Smooth muscle cell (in vitro differentiated cells): ENCODE measurements around the gene BTLA. TPM values are rescaled to one million over a fixed set of nuclear protein-coding genes. Genes with fewer than 3 reads are reported as not detected.
"Not testable (repeated sequence)": the region's sequence is repeated elsewhere in the genome, so short reads cannot be mapped to it uniquely, and the experiment has no call there.

Experiments
- DNase-seq: peaks from one replicate; lab custom pipeline; 2025; ENCODE audit not compliant: unreplicated experiment; lab: John Stamatoyannopoulos, UW
- H2AFZ ChIP-seq: fragments of 200-600 bp; sonication (generic); 2 replicates; pipeline ENCODE4 v1.6.0; 2016; ENCODE audit warnings: antibody characterized with exemption, low read depth, mild to moderate bottlenecking
- H3F3A ChIP-seq: fragments of 200-600 bp; sonication (generic); 2 replicates; pipeline ENCODE4 v1.6.0; 2017; ENCODE audit warnings: antibody characterized with exemption, low read depth
- H3K27ac ChIP-seq: fragments of 200-600 bp; sonication (generic); 2 replicates; pipeline ENCODE4 v1.5.1; 2016; ENCODE audit warnings: low read depth, mild to moderate bottlenecking
- H3K27me3 ChIP-seq: fragments of 200-600 bp; sonication (generic); 2 replicates; pipeline ENCODE4 v1.6.1; 2016; ENCODE audit warnings: low read depth, mild to moderate bottlenecking
- H3K36me3 ChIP-seq: fragments of 200-600 bp; sonication (generic); 2 replicates; pipeline ENCODE4 v1.5.1; 2016; ENCODE audit warnings: low read depth
- H3K4me1 ChIP-seq: fragments of 200-600 bp; sonication (generic); 2 replicates; pipeline ENCODE4 v1.5.1; 2016; ENCODE audit warnings: low read depth
- H3K4me2 ChIP-seq: fragments of 200-600 bp; sonication (generic); 2 replicates; pipeline ENCODE4 v1.6.0; 2016; ENCODE audit warnings: mild to moderate bottlenecking
- H3K4me3 ChIP-seq: fragments of 200-600 bp; sonication (generic); 2 replicates; pipeline ENCODE4 v1.5.1; 2016; ENCODE audit warnings: mild to moderate bottlenecking
- H3K79me2 ChIP-seq: fragments of 200-600 bp; sonication (generic); 2 replicates; pipeline ENCODE4 v1.6.0; 2016; ENCODE audit warnings: low read depth, mild to moderate bottlenecking
- H3K9ac ChIP-seq: fragments of 200-600 bp; sonication (generic); 2 replicates; pipeline ENCODE4 v1.6.0; 2016; ENCODE audit warnings: low read depth
- H3K9me3 ChIP-seq: fragments of 200-600 bp; sonication (generic); replicated peaks from 2 replicates; pipeline ENCODE4 v1.5.1; 2016; ENCODE audit warnings: low read depth
- H4K20me1 ChIP-seq: fragments of 200-600 bp; sonication (generic); 2 replicates; pipeline ENCODE4 v1.6.0; 2016; ENCODE audit warnings: low read depth
- CTCF ChIP-seq: fragments of 200-600 bp; sonication (generic); IDR thresholded peaks from 2 replicates; pipeline ENCODE4 v1.5.1; 2017; ENCODE audit warnings: borderline replicate concordance, mild to moderate bottlenecking, antibody characterized with exemption; ENCODE audit not compliant: insufficient read depth, poor library complexity, severe bottlenecking
- WGBS: methylation state at CpG from one replicate; pipeline ENCODE4 v1.1.7; 2016; ENCODE audit warnings: low lambda C conversion rate; 5-methylcytosine and 5-hydroxymethylcytosine counted together
- polyA plus RNA-seq: library from polyadenylated mRNA; unstranded; fragments of >200 nt; fragmentation: Nextera tagmentation; extraction: Ambion mirVana; gene quantifications from 2 replicates; pipeline ENCODE4 v1.2.1, GENCODE V29; 2016
- total RNA-seq: library from RNA; depleted of rRNA; stranded (reverse); fragments of >200 nt; gene quantifications from 2 replicates; pipeline ENCODE4 v1.2.3, GENCODE V29; 2014

BTLA gene
- total and polyA plus RNA-seq, 2 experiments from 2014 or later: not detected

GRCh38 chr3:112464264-112464663 lies 35.0 kb downstream of the BTLA start:
- H3F3A ChIP-seq: no peaks in the 10 kb centered on the region
- no peak overlapping the region for H3K9ac ChIP-seq
- TF ChIP-seq CTCF: no peak
- no peak overlapping the region for H2AFZ ChIP-seq
- DNase-seq: no peak
- no peaks in the 10 kb centered on the region for H3K9me3 ChIP-seq
- 35% methylated on average over 2 of the region's 2 CpGs for WGBS
- H3K36me3 ChIP-seq: no peaks in the 10 kb centered on the region
- H4K20me1 ChIP-seq: no peaks in the 10 kb centered on the region
- no peaks in the 10 kb centered on the region for H3K4me1 ChIP-seq
- H3K4me2 ChIP-seq: peak overlapping the region; percentile 43
- H3K27ac ChIP-seq: no peak overlapping the region
- no peak overlapping the region for H3K4me3 ChIP-seq
- no peaks in the 10 kb centered on the region for H3K79me2 ChIP-seq
- H3K27me3 ChIP-seq: no peaks in the 10 kb centered on the region

- Histone ChIP-seq H3K9me3 (no peaks in the 10 kb centered on the region), H3K4me2 (no peak overlapping the region), H3K79me2 (no peaks in the 10 kb centered on the region), H3K36me3 (no peaks in the 10 kb centered on the region), H3K9ac (no peak overlapping the region), H3F3A (no peaks in the 10 kb centered on the region), H4K20me1 (no peaks in the 10 kb centered on the region), H3K27ac (no peak overlapping the region), H3K27me3 (no peaks in the 10 kb centered on the region), H3K4me1 (no peaks in the 10 kb centered on the region), H3K4me3 (no peak overlapping the region), H2AFZ (no peak overlapping the region)
- no peak for DNase-seq
- no peak for TF ChIP-seq CTCF
- 94% methylated on average over 5 of the region's 5 CpGs for WGBS
Observed at GRCh38 chr3:112463250-112463649, 36.0 kb downstream of the BTLA start.

GRCh38 chr3:112461787-112462186 lies 37.5 kb downstream of the BTLA start:
- not testable (repeated sequence) for H2AFZ ChIP-seq

GRCh38 chr3:112460519-112461195 lies 38.6 kb downstream of the BTLA start:
- H3K27ac ChIP-seq: no peak overlapping the region

More at GRCh38 chr3:112461787-112462186, 37.5 kb downstream of the BTLA start:
- not testable (repeated sequence) for H3F3A ChIP-seq, H3K27me3 ChIP-seq, H3K27ac ChIP-seq, H3K4me2 ChIP-seq, H4K20me1 ChIP-seq, H3K4me1 ChIP-seq, H3K4me3 ChIP-seq, H3K79me2 ChIP-seq, H3K9ac ChIP-seq, DNase-seq, H3K9me3 ChIP-seq, H3K36me3 ChIP-seq
- WGBS: 97% methylated on average over 2 of the region's 2 CpGs

More at GRCh38 chr3:112460519-112461195, 38.6 kb downstream of the BTLA start:
- no peak overlapping the region for H3K4me3 ChIP-seq
- no peaks in the 10 kb centered on the region for H3K4me1 ChIP-seq
- no peaks in the 10 kb centered on the region for H3K36me3 ChIP-seq
- H3F3A ChIP-seq: no peaks in the 10 kb centered on the region
- no peaks in the 10 kb centered on the region for H3K27me3 ChIP-seq
- H3K9me3 ChIP-seq: no peaks in the 10 kb centered on the region
- H3K79me2 ChIP-seq: no peaks in the 10 kb centered on the region
- WGBS: 47% methylated on average over 2 of the region's 2 CpGs
- no peak overlapping the region for H2AFZ ChIP-seq
- H4K20me1 ChIP-seq: no peaks in the 10 kb centered on the region
- no peak overlapping the region for H3K9ac ChIP-seq
- H3K4me2 ChIP-seq: no peak overlapping the region
- DNase-seq: no peak
- TF ChIP-seq CTCF: no peak
